Lung (tissue), 12 donors: ENCODE measurements around the gene B3GALT4. TPM values are rescaled to one million over a fixed set of nuclear protein-coding genes. Genes with fewer than 3 reads are reported as not detected.

Source experiments
- ATAC-seq: fragments of 200-7000 bp; cut with Tn5 transposase; one replicate; pipeline ENCODE4 v1.9.1; 2020; ENCODE audit warnings: moderate number of reproducible peaks; ENCODE audit not compliant: insufficient read depth, low FRiP score
- DNase-seq, 3 donors: peaks; one replicate each; pipeline ENCODE4 v3.0.0-alpha.2; 2013 to 2017
- H3K27ac ChIP-seq, 2 donors: one replicate each; pipeline ENCODE4 v1.5.1; 2013; ENCODE audit warnings: mild to moderate bottlenecking in 2 of 2, moderate library complexity in 2 of 2, control low read depth in 1 of 2, inconsistent platforms in 1 of 2, low read depth in 1 of 2, low read length in 1 of 2
- H3K27me3 ChIP-seq, 3 donors: one replicate each; pipeline ENCODE4 v1.5.1; 2013; ENCODE audit warnings: low read length in 2 of 3; ENCODE audit not compliant: control insufficient read depth in 3 of 3, insufficient read depth in 3 of 3
- H3K36me3 ChIP-seq, 4 donors: one replicate each; pipeline ENCODE4 v1.5.1; 2013; ENCODE audit warnings: low read length in 4 of 4, mild to moderate bottlenecking in 1 of 4, moderate library complexity in 1 of 4; ENCODE audit not compliant: control insufficient read depth in 4 of 4, insufficient read depth in 4 of 4
- H3K4me1 ChIP-seq, 5 donors: one replicate each; pipeline ENCODE4 v1.5.1; 2013; ENCODE audit warnings: low read length in 5 of 5, mild to moderate bottlenecking in 2 of 5, moderate library complexity in 1 of 5; ENCODE audit not compliant: control insufficient read depth in 5 of 5, insufficient read depth in 5 of 5
- H3K4me3 ChIP-seq: one replicate; pipeline ENCODE4 v1.5.1; 2013; ENCODE audit warnings: mild to moderate bottlenecking, control low read depth, moderate library complexity
- H3K9ac ChIP-seq, 2 donors: one replicate each; pipeline ENCODE4 v1.5.1; 2013; ENCODE audit warnings: low read length in 2 of 2, control low read depth in 1 of 2; ENCODE audit not compliant: insufficient read depth in 1 of 2
- H3K9me3 ChIP-seq, 4 donors: one replicate each; pipeline ENCODE4 v1.5.1; 2013; ENCODE audit warnings: low read length in 3 of 4, mild to moderate bottlenecking in 1 of 4, moderate library complexity in 1 of 4; ENCODE audit not compliant: control insufficient read depth in 4 of 4, insufficient read depth in 3 of 4
- CTCF ChIP-seq: IDR thresholded peaks from 2 replicates; pipeline ENCODE4 v1.5.1; 2012; ENCODE audit warnings: mild to moderate bottlenecking; ENCODE audit errors: control extremely low read depth, extremely low read depth
- WGBS, 2 donors: extraction: QIAGEN DNeasy Blood & Tissue Kit; methylation state at CpG; one replicate each; pipeline ENCODE4 v1.1.7; 2013; 5-methylcytosine and 5-hydroxymethylcytosine counted together
- polyA plus RNA-seq, 2 donors: library from polyadenylated mRNA; stranded (reverse); fragments of 200-250 nt; gene quantifications; one replicate each; pipeline ENCODE4 v1.2.1, GENCODE V29; 2013
- total RNA-seq, 2 donors: library from RNA; depleted of rRNA in 1 of 2; stranded (reverse); fragments of >200 nt in 1 of 2; gene quantifications; one replicate each; pipeline ENCODE4 v1.2.1, GENCODE V29; 2014 to 2021
- donor health status: control.
- donor health status: control.
- donor health status: Bipolar disorder and iron deficiency.
- donor health status: healthy.
- donor health status: DM: yes; HTN: yes; CAD: no.

The B3GALT4 gene
- total and polyA plus RNA-seq, 4 donors: 6.8 to 19.0 (median 14.0) TPM

GRCh38 chr6:33247977-33248642, 28.8 kb upstream of the B3GALT4 start:
- WGBS, 2 donors: 2 to 5% methylated on average over 28 of the region's 28 CpGs
- peak; percentile 93 for TF ChIP-seq CTCF
- ATAC-seq (peak; percentile 85), DNase-seq (peak; percentile 89 to 92 (median 91))
- peaks cover 3 to 23% (median 6%) of the 10 kb centered on the region in 5 donors for H3K4me1 ChIP-seq
- H3K36me3 ChIP-seq: peaks cover 0 to 14% (median 5%) of the 10 kb centered on the region in 4 donors
- H3K9me3 ChIP-seq: no peaks in the 10 kb centered on the region
- H3K27me3 ChIP-seq: no peaks in the 10 kb centered on the region
- H3K4me3 ChIP-seq: peak overlapping the region; percentile 26
- H3K27ac ChIP-seq: peak overlapping the region; percentile 79 to 83
- peak overlapping the region in 1 of 2 donors; percentile 40 for H3K9ac ChIP-seq

- TF ChIP-seq CTCF: no peak
- peaks cover 0 to 14% (median 5%) of the 10 kb centered on the region in 4 donors for H3K36me3 ChIP-seq
- H3K4me1 ChIP-seq: peaks cover 3 to 23% (median 6%) of the 10 kb centered on the region in 5 donors
- DNase-seq (no peak), ATAC-seq (peak; percentile 0)
- WGBS, 2 donors: 0 to 1% methylated on average over 18 of the region's 18 CpGs
- H3K27ac ChIP-seq: peak overlapping the region; percentile 79 to 83
- H3K4me3 ChIP-seq: peak overlapping the region; percentile 26
- peak overlapping the region in 1 of 2 donors; percentile 7 for H3K9ac ChIP-seq
- no peaks in the 10 kb centered on the region for H3K9me3 ChIP-seq
- no peaks in the 10 kb centered on the region for H3K27me3 ChIP-seq
Measured at GRCh38 chr6:33248643-33248931, 28.3 kb upstream of the B3GALT4 start.

- WGBS, 2 donors: 0% methylated on average over 56 to 58 of the region's 58 CpGs
- Histone ChIP-seq H3K9me3 (no peaks in the 10 kb centered on the region), H3K4me3 (peak overlapping the region; percentile 41), H3K4me1 (peaks cover 3 to 23% (median 6%) of the 10 kb centered on the region in 5 donors), H3K27me3 (no peaks in the 10 kb centered on the region), H3K36me3 (peaks cover 0 to 14% (median 5%) of the 10 kb centered on the region in 4 donors), H3K9ac (peak overlapping the region; percentile 26 to 76), H3K27ac (peak overlapping the region; percentile 92 to 94)
- ATAC-seq (peak; percentile 93), DNase-seq (peak; percentile 97 to 99 (median 98))
- TF ChIP-seq CTCF: peak; percentile 27
Measured at GRCh38 chr6:33248932-33249731, 27.8 kb upstream of the B3GALT4 start.
